Measurements from ENCODE around the gene SOX30. TPM values are rescaled to one million over a fixed set of nuclear protein-coding genes. Genes with fewer than 3 reads are reported as not detected.

SOX30 gene
- polyA plus RNA-seq, 2 of the 4 experiments (the other 2 are of a cell fraction): 0.08 to 0.10 TPM

DNA sequence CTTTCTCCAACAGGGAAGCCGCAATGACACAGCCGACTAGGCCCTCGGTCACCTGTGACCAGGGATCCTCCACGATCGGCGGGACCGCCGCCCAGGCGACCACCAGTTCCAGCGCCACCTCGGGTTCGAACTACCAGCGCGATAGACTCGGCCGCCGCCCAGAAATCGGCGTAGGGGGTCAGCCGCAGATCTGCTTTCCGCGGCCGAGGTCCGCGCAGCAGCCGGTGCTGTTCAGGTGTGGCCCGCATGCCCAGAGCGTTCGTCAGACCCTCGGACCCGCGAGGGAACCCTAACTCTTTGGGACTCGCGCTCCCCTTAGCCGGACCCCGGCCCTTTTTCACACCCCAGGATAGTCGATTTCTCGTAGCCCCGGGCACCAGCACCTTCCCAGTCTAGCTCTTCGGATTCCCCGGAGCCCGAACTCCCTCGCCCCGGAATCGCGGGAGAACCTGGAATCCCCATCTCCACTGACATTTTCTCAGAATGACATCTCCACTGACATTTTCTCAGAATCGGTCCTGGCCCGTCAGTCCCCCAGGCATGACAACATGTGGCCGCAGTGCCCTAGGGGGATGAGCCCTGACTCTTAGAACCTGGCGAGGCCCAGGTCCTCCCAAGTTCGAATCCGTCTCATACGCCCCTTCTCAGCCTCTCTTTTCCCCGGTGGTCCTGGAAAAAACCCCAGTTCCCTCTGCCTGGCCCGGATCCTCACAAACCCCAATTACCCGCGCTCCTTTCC lies 19.5 kb upstream of the SOX30 start (continued):
- TF ChIP-seq, protein P1, sequence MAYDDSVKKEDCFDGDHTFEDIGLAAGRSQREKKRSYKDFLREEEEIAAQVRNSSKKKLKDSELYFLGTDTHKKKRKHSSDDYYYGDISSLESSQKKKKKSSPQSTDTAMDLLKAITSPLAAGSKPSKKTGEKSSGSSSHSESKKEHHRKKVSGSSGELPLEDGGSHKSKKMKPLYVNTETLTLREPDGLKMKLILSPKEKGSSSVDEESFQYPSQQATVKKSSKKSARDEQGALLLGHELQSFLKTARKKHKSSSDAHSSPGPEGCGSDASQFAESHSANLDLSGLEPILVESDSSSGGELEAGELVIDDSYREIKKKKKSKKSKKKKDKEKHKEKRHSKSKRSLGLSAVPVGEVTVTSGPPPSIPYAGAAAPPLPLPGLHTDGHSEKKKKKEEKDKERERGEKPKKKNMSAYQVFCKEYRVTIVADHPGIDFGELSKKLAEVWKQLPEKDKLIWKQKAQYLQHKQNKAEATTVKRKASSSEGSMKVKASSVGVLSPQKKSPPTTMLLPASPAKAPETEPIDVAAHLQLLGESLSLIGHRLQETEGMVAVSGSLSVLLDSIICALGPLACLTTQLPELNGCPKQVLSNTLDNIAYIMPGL (CRISPR knock-in tag; IDR thresholded peaks at IDR 0.05; ENCODE audit: borderline replicate concordance): no peak
- TF ChIP-seq POLR2AphosphoS2 (conservative IDR thresholded peaks at IDR 0.05; ENCODE audit: low read length): no peak
- TF ChIP-seq RAD21 (conservative IDR thresholded peaks at IDR 0.05 in 1 of 2, IDR thresholded peaks at IDR 0.05 in 1 of 2): no peak
- TF ChIP-seq MAFK (IDR thresholded peaks at IDR 0.05; ENCODE audit: partially characterized antibody): no peak
- TF ChIP-seq MYC (IDR thresholded peaks at IDR 0.05; ENCODE audit: borderline replicate concordance, low read length): no peak
- TF ChIP-seq HEYL (CRISPR knock-in tag; IDR thresholded peaks at IDR 0.05): no peak

DNA sequence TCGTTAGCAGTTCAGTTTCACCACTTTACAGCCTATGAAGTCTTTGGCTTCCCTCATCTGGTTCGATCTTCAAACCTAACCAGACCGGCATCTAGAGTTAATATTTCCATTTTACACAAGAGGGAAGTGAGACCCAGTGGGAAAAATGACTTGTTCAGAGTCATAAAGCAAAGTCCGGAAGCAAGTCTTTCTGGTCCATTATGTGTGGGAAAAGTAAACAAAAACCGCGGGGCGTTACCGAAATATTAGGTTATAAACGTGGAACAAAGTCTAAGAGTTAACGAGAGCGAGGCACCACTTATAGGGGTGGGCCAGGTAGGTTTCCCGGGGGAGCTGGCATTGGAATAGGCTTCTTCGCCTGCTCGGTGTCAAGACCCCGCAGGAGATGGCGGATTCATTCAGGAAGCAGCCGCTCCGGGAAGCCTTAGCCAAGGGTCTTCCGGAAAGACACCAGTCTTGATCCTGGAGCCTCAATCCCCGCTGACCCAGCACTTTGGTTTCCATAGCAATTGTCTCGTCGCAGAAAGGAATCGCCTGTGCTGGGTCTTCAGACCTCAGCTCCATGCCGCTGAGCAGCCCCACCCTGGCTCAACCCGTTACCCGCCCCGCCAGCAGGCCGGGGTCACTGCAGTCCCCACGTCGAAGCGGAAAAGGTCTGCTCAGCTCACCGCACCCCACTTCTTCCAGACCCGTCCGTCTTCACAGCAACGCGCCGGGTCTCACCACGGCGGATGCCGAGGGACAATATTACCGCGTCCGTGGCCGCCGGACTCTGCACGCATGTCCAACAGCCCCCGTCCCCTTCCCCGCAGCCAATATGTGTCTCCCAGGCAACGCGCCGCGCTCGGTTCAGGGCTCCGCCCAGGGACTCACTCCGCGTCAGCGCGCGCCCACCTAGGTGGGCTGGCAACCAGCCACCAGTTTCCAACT lies 18.7 kb upstream of the SOX30 start, which contains the start of gene C5orf52:
Gene C5orf52 (plus strand): TSS at position 872 of the 930 bp plus-strand sequence. CDS start 82 bp downstream, outside the sequence.
- Histone ChIP-seq H3K4me3 (peak within 1 kb of the TSS; percentile 30), H3K9me3 (no peaks in the 10 kb centered on the region), H3K27ac (peak within 1 kb of the TSS; percentile 45 to 62; a peak in 5 of 6 replicates), H3K4me2 (peak within 1 kb of the TSS; percentile 72), H3K4me1 (peaks cover 9% of the 10 kb centered on the region)
- DNase-seq (ENCODE audit: low read depth in 1 of 2, low spot score in 1 of 2): peak; percentile 18 to 35
- WGBS (ENCODE audit: missing lambda C conversion rate): 59% methylated on average over 45 of the region's 59 CpGs
- no peak for FAIRE-seq
- POLR2A ChIA-PET: no interaction called here
- TF ChIP-seq, protein P2, sequence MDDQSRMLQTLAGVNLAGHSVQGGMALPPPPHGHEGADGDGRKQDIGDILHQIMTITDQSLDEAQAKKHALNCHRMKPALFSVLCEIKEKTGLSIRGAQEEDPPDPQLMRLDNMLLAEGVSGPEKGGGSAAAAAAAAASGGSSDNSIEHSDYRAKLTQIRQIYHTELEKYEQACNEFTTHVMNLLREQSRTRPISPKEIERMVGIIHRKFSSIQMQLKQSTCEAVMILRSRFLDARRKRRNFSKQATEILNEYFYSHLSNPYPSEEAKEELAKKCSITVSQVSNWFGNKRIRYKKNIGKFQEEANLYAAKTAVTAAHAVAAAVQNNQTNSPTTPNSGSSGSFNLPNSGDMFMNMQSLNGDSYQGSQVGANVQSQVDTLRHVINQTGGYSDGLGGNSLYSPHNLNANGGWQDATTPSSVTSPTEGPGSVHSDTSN (IDR thresholded peaks at IDR 0.05): no peak
- TF ChIP-seq HEYL (CRISPR knock-in tag; IDR thresholded peaks at IDR 0.05): no peak
- TF ChIP-seq, protein P3, sequence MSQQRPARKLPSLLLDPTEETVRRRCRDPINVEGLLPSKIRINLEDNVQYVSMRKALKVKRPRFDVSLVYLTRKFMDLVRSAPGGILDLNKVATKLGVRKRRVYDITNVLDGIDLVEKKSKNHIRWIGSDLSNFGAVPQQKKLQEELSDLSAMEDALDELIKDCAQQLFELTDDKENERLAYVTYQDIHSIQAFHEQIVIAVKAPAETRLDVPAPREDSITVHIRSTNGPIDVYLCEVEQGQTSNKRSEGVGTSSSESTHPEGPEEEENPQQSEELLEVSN (IDR thresholded peaks at IDR 0.05; ENCODE audit: borderline replicate concordance, low read depth): no peak
- TF ChIP-seq, protein P4, sequence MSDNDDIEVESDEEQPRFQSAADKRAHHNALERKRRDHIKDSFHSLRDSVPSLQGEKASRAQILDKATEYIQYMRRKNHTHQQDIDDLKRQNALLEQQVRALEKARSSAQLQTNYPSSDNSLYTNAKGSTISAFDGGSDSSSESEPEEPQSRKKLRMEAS (IDR thresholded peaks at IDR 0.05): no peak
- TF ChIP-seq, protein P5, sequence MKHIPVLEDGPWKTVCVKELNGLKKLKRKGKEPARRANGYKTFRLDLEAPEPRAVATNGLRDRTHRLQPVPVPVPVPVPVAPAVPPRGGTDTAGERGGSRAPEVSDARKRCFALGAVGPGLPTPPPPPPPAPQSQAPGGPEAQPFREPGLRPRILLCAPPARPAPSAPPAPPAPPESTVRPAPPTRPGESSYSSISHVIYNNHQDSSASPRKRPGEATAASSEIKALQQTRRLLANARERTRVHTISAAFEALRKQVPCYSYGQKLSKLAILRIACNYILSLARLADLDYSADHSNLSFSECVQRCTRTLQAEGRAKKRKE (CRISPR knock-in tag; IDR thresholded peaks at IDR 0.05; ENCODE audit: low read depth): no peak
- no peak for TF ChIP-seq ESRRA (IDR thresholded peaks at IDR 0.05; ENCODE audit: borderline replicate concordance, low read length)
- TF ChIP-seq FOXS1 (CRISPR knock-in tag; IDR thresholded peaks at IDR 0.05): no peak
- TF ChIP-seq SREBF2 (IDR thresholded peaks at IDR 0.05): no peak
- no peak for TF ChIP-seq RAD21 (conservative IDR thresholded peaks at IDR 0.05 in 1 of 2, IDR thresholded peaks at IDR 0.05 in 1 of 2)
- TF ChIP-seq POLR2A (IDR thresholded peaks at IDR 0.05; ENCODE audit: low read length): no peak
- no peak for TF ChIP-seq MAFK (IDR thresholded peaks at IDR 0.05; ENCODE audit: partially characterized antibody)
- peak; percentile 15 to 16; a peak in 2 of 6 replicates for ATAC-seq
- CTCF ChIA-PET: interaction anchor here (1.4 to 6.0 kb wide), 3 partner anchors 14 to 72 kb away, joined by 4 to 58 read pairs (median 56); partner anchors contain the start of gene LSM11

DNA sequence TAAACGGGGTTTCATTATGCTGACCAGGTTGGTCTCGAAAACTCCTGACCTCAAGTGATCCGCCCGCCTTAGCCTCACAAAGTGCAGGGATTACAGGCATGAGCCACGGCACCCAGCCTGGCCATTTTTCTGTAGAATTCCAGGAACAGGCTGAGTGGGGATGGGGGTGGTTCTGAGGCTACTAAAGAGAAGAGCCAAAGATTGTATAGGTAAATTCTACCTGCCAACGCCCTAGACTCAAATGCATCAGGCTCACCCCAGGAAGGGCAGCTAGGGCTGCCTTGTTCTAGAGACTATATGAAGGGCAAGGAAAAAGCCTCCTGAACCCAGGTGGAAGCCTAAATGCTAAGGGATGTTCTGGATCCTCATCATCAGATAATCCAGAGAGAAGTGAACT lies 17.5 kb upstream of the SOX30 start:
- H3K9me3 ChIP-seq: no peaks in the 10 kb centered on the region
- peaks cover 9% of the 10 kb centered on the region for H3K4me1 ChIP-seq
- ChIA-PET CTCF (interaction anchor here (0.9 to 6.0 kb wide), 6 partner anchors 9 to 73 kb away, joined by 3 to 58 read pairs (median 4); partner anchors contain the start of gene LSM11), POLR2A (interaction anchor here (1.3 kb wide), 1 partner anchor 62 kb away, joined by 4 read pairs; the partner anchor contains the start of gene THG1L)
- ATAC-seq (no peak), FAIRE-seq (no peak), DNase-seq (ENCODE audit: low read depth in 1 of 2, low spot score in 1 of 2) (no peak)
- H3K27ac ChIP-seq: no peak overlapping the region
- no peak overlapping the region for H3K4me3 ChIP-seq
- H3K4me2 ChIP-seq: no peak overlapping the region
- WGBS (ENCODE audit: missing lambda C conversion rate): 90% methylated on average over 6 of the region's 6 CpGs
- TF ChIP-seq MAFK (IDR thresholded peaks at IDR 0.05; ENCODE audit: partially characterized antibody): no peak
- TF ChIP-seq POLR2A (IDR thresholded peaks at IDR 0.05; ENCODE audit: low read length): no peak
- no peak for TF ChIP-seq SMC3 (IDR thresholded peaks at IDR 0.05)
- TF ChIP-seq, protein P6, sequence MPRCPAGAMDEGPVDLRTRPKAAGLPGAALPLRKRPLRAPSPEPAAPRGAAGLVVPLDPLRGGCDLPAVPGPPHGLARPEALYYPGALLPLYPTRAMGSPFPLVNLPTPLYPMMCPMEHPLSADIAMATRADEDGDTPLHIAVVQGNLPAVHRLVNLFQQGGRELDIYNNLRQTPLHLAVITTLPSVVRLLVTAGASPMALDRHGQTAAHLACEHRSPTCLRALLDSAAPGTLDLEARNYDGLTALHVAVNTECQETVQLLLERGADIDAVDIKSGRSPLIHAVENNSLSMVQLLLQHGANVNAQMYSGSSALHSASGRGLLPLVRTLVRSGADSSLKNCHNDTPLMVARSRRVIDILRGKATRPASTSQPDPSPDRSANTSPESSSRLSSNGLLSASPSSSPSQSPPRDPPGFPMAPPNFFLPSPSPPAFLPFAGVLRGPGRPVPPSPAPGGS (IDR thresholded peaks at IDR 0.05): no peak
- TF ChIP-seq PHF8 (IDR thresholded peaks at IDR 0.05; ENCODE audit: borderline replicate concordance, low read depth): no peak
- TF ChIP-seq ZFP36 (IDR thresholded peaks at IDR 0.05; ENCODE audit: borderline replicate concordance, partially characterized antibody): no peak
- no peak for TF ChIP-seq RCOR1 (IDR thresholded peaks at IDR 0.05; ENCODE audit: low read depth, low read length)
- TF ChIP-seq HEYL (CRISPR knock-in tag; IDR thresholded peaks at IDR 0.05): no peak
- no peak for TF ChIP-seq EHMT2 (IDR thresholded peaks at IDR 0.05; ENCODE audit: low read depth)
- TF ChIP-seq ZNF302 (CRISPR knock-in tag; IDR thresholded peaks at IDR 0.05): no peak
- no peak for TF ChIP-seq RAD21 (conservative IDR thresholded peaks at IDR 0.05 in 1 of 2, IDR thresholded peaks at IDR 0.05 in 1 of 2)
- TF ChIP-seq JUNB (IDR thresholded peaks at IDR 0.05): no peak
- TF ChIP-seq FOSL2 (IDR thresholded peaks at IDR 0.05): no peak
- no peak for TF ChIP-seq FOSL2 (CRISPR knock-in tag; IDR thresholded peaks at IDR 0.05)
- TF ChIP-seq HOXA7 (CRISPR knock-in tag; IDR thresholded peaks at IDR 0.05): no peak

Measured in A549 (cell line).